ENCODE measurements around the gene COQ8B.

The COQ8B gene

GRCh38 chr19:40741527-40742390 is 25.1 kb upstream of the COQ8B start:
- no peak for ATAC-seq
- no peak for TF ChIP-seq ARNTL (CRISPR knock-in tag; IDR thresholded peaks at IDR 0.05; ENCODE audit: borderline replicate concordance, low read depth)
- TF ChIP-seq ZNF8 (CRISPR knock-in tag; IDR thresholded peaks at IDR 0.05) = no peak
- no peak for TF ChIP-seq TCF4 (CRISPR knock-in tag; IDR thresholded peaks at IDR 0.05; ENCODE audit: borderline replicate concordance)
- TF ChIP-seq TOX (CRISPR knock-in tag; IDR thresholded peaks at IDR 0.05; ENCODE audit: borderline replicate concordance) = no peak
- TF ChIP-seq POU6F1 (CRISPR knock-in tag; IDR thresholded peaks at IDR 0.05; ENCODE audit: borderline replicate concordance, low read depth) = no peak

- ATAC-seq = peak; percentile 9; the same call in 2 of the 3 replicates
- no peak for TF ChIP-seq PATZ1 (CRISPR knock-in tag; IDR thresholded peaks at IDR 0.05; ENCODE audit: borderline replicate concordance)
- TF ChIP-seq CSDC2 (CRISPR knock-in tag; IDR thresholded peaks at IDR 0.05) = no peak
- TF ChIP-seq ZNF8 (CRISPR knock-in tag; IDR thresholded peaks at IDR 0.05) = no peak
Observed at GRCh38 chr19:40740747-40741146, 24.1 kb upstream of the COQ8B start.

GRCh38 chr19:40739871-40740703 is 23.4 kb upstream of the COQ8B start:
- TF ChIP-seq ESRRG (CRISPR knock-in tag; IDR thresholded peaks at IDR 0.05) (no peak), OSR1 (CRISPR knock-in tag; IDR thresholded peaks at IDR 0.05) (no peak), ZNF565 (CRISPR knock-in tag; conservative IDR thresholded peaks at IDR 0.05; ENCODE audit: low read depth) (no peak), TOX (CRISPR knock-in tag; IDR thresholded peaks at IDR 0.05; ENCODE audit: borderline replicate concordance) (no peak), CSDC2 (CRISPR knock-in tag; IDR thresholded peaks at IDR 0.05) (no peak), ISL1 (CRISPR knock-in tag; IDR thresholded peaks at IDR 0.05) (no peak), ZC3H10 (CRISPR knock-in tag; IDR thresholded peaks at IDR 0.05) (no peak), TSHZ2 (CRISPR knock-in tag; IDR thresholded peaks at IDR 0.05) (no peak), CSRNP3 (CRISPR knock-in tag; IDR thresholded peaks at IDR 0.05) (no peak), ZFP30 (CRISPR knock-in tag; IDR thresholded peaks at IDR 0.05) (no peak), PATZ1 (CRISPR knock-in tag; IDR thresholded peaks at IDR 0.05; ENCODE audit: borderline replicate concordance) (no peak)
- ATAC-seq = peak; percentile 5; the same call in 2 of the 3 replicates

Measured in SK-N-SH treated with all-trans-retinoic acid at 6 μM for 48 hours (cell line).